CD4-positive, alpha-beta T cell (primary cell): ENCODE results near the gene SND1. TPM values are rescaled to one million over a fixed set of nuclear protein-coding genes. Genes with fewer than 3 reads are reported as not detected.

Experiments
- ATAC-seq: fragments of 200-7000 bp; cut with Tn5 transposase; one replicate; pipeline ENCODE4 v1.10.0; 2022; ENCODE audit warnings: mild to moderate bottlenecking; ENCODE audit not compliant: poor library complexity
- CTCF ChIA-PET: fragments of 350-600 bp; sonication (Branson Sonifier 250); formaldehyde crosslinking; loops from one replicate; lab custom pipeline; 2021; ENCODE audit warnings: antibody characterized with exemption, inconsistent platforms; lab: Charles Lee
- POLR2A ChIA-PET: fragments of 350-600 bp; sonication (Branson Sonifier 250); formaldehyde crosslinking; loops from one replicate; lab custom pipeline; 2021; ENCODE audit warnings: antibody characterized with exemption, inconsistent platforms; lab: Charles Lee
- DNase-seq, 14 experiments: peaks; one replicate each; pipeline ENCODE4 v3.0.0-alpha.2; 2013 to 2020; ENCODE audit warnings: mixed read lengths in 2 of 14
- H3K27ac ChIP-seq, 2 donors: one replicate each; pipeline versions ENCODE4 v1.5.1 to v1.7.0; 2013; ENCODE audit warnings: low read length in 2 of 2, low read depth in 1 of 2, mild to moderate bottlenecking in 1 of 2
- H3K27me3 ChIP-seq, 2 experiments: 1 replicate in 1 of 2; 2 replicates in 1 of 2; pipeline versions ENCODE4 v1.6.1 to v1.7.0; 2013; ENCODE audit warnings: low read length in 2 of 2, control low read depth in 1 of 2, mild to moderate bottlenecking in 1 of 2, moderate library complexity in 1 of 2; ENCODE audit not compliant: insufficient read depth in 2 of 2, control insufficient read depth in 1 of 2
- H3K36me3 ChIP-seq: one replicate; pipeline ENCODE4 v1.6.1; 2013; ENCODE audit warnings: low read length, control low read depth; ENCODE audit not compliant: insufficient read depth
- H3K4me1 ChIP-seq: one replicate; pipeline ENCODE4 v1.6.1; 2013; ENCODE audit warnings: low read length, control low read depth; ENCODE audit not compliant: insufficient read depth
- H3K4me3 ChIP-seq: one replicate; pipeline ENCODE4 v1.5.1; 2013; ENCODE audit warnings: mild to moderate bottlenecking, low read length, moderate library complexity
- H3K9me3 ChIP-seq, 2 experiments: 1 replicate in 1 of 2; 2 replicates in 1 of 2; pipeline versions ENCODE4 v1.6.1 to v1.7.0; 2013; ENCODE audit warnings: low read length in 2 of 2, mild to moderate bottlenecking in 2 of 2, control low read depth in 1 of 2, moderate library complexity in 1 of 2; ENCODE audit not compliant: control insufficient read depth in 1 of 2, insufficient read depth in 1 of 2
- H3K27ac Mint-ChIP-seq: one replicate; pipeline ENCODE4 v1.8.0; 2020; ENCODE audit warnings: mixed read lengths
- H3K27me3 Mint-ChIP-seq: one replicate; pipeline ENCODE4 v1.8.0; 2021; ENCODE audit warnings: mixed read lengths
- H3K36me3 Mint-ChIP-seq: one replicate; pipeline ENCODE4 v1.8.0; 2021; ENCODE audit warnings: low read depth, mixed read lengths
- H3K4me1 Mint-ChIP-seq: one replicate; pipeline ENCODE4 v1.8.0; 2021; ENCODE audit warnings: low read depth, mixed read lengths
- H3K4me3 Mint-ChIP-seq: one replicate; pipeline ENCODE4 v1.8.0; 2020; ENCODE audit warnings: mild to moderate bottlenecking, mixed read lengths
- H3K9me3 Mint-ChIP-seq: one replicate; pipeline ENCODE4 v1.8.0; 2020; ENCODE audit warnings: mixed read lengths
- intact Hi-C, 2 experiments: fragments of 100-400 bp; cut with DNase I in 1 of 2; cut with micrococcal nuclease in 1 of 2; formaldehyde crosslinking; loops; one replicate each; pipeline versions ENCODE4 v1.15.1 to v1.9.0; 2023 to 2025; cut with DNase I, micrococcal nuclease
- total RNA-seq, 174 experiments: library from RNA in 2 of 174; stranded (reverse) in 2 of 174; gene quantifications; one replicate each; pipeline ENCODE4 v1.2.3 and lab custom pipeline; 2021 to 2026
- TF ChIP-seq, protein P1 (sequence below): fragments of 200-600 bp; IDR thresholded peaks from one replicate; pipeline ENCODE4 v1.8.0; 2022; ENCODE audit warnings: antibody characterized with exemption, mild to moderate bottlenecking

SND1 gene
- total RNA-seq, 2 experiments from 2014 or later: 104 to 113 TPM

DNA sequence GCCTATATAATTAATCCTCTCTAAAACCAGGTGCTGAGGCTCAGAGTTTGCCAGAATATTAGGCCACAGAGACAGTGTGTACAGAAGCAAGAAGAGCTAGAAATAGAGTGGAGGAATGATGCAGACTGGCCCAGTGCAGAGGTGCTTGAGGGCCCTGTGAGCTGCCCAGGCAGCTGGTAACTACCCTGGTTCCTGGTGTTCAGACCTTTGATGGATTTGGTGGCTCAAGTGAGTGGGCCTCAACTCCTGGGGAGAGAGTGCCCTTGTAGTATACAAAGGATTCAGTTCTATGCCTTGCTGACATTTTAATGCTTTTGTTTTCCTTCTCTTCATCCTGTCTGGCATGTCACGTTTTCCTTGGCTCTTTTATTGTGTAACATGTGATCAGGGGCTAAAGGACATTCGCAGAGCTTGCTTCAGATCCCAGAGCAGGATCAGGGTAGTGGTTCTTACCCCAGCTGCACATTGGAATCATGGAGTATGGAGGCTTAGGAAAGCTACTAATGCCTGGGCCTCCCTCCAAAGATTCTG lies 359.2 kb downstream of the SND1 start:
- Histone ChIP-seq H3K4me3 (no peak overlapping the region), H3K9me3 (no peaks in the 10 kb centered on the region), H3K36me3 (peaks cover 16% of the 10 kb centered on the region), H3K4me1 (no peaks in the 10 kb centered on the region), H3K27ac (no peak overlapping the region), H3K27me3 (no peaks in the 10 kb centered on the region)
- DNase-seq: no peak
- intact Hi-C loops: no loop called here
- TF ChIP-seq, protein P1, sequence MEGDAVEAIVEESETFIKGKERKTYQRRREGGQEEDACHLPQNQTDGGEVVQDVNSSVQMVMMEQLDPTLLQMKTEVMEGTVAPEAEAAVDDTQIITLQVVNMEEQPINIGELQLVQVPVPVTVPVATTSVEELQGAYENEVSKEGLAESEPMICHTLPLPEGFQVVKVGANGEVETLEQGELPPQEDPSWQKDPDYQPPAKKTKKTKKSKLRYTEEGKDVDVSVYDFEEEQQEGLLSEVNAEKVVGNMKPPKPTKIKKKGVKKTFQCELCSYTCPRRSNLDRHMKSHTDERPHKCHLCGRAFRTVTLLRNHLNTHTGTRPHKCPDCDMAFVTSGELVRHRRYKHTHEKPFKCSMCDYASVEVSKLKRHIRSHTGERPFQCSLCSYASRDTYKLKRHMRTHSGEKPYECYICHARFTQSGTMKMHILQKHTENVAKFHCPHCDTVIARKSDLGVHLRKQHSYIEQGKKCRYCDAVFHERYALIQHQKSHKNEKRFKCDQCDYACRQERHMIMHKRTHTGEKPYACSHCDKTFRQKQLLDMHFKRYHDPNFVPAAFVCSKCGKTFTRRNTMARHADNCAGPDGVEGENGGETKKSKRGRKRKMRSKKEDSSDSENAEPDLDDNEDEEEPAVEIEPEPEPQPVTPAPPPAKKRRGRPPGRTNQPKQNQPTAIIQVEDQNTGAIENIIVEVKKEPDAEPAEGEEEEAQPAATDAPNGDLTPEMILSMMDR: no peak
- H3K27ac Mint-ChIP-seq: no peak overlapping the region
- no peaks in the 10 kb centered on the region for H3K27me3 Mint-ChIP-seq
- ChIA-PET CTCF (no interaction called here), POLR2A (no interaction called here)
- no peaks in the 10 kb centered on the region for H3K9me3 Mint-ChIP-seq
- ATAC-seq: no peak
- no peak overlapping the region for H3K4me3 Mint-ChIP-seq
- peaks cover 29% of the 10 kb centered on the region for H3K36me3 Mint-ChIP-seq
- H3K4me1 Mint-ChIP-seq: no peaks in the 10 kb centered on the region

DNA sequence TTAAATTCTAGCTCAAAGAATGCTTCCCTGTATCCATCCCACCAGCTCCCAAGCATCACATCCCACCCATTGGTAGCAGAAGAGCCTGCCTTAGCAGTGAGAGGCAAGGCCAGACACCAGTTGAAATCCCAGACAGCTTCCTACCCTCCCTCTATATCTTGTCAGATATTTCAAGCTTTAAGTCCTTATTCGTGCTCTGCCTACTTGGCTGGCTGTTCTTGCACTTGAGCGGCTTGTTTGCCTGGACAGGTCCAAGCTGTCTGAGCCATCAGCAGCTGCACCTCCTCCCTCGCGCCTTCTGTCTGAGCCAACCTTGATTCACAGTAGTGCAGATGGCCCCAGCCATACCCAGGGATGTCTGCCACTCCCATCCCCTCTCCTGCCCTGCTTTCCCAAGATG lies 362.8 kb downstream of the SND1 start:
- no peak for DNase-seq
- H3K4me3 ChIP-seq: no peak overlapping the region
- peaks cover 27% of the 10 kb centered on the region for H3K36me3 ChIP-seq
- H3K27me3 ChIP-seq: no peaks in the 10 kb centered on the region
- intact Hi-C loops: no loop called here
- no peaks in the 10 kb centered on the region for H3K4me1 ChIP-seq
- H3K27ac ChIP-seq: no peak overlapping the region
- no peaks in the 10 kb centered on the region for H3K9me3 ChIP-seq
- ATAC-seq: no peak
- CTCF ChIA-PET: no interaction called here
- Mint-ChIP-seq H3K27me3 (no peaks in the 10 kb centered on the region), H3K27ac (no peak overlapping the region), H3K4me1 (no peaks in the 10 kb centered on the region), H3K4me3 (no peak overlapping the region), H3K9me3 (no peaks in the 10 kb centered on the region), H3K36me3 (peaks cover 30% of the 10 kb centered on the region)
- TF ChIP-seq, protein P1: no peak
- POLR2A ChIA-PET: no interaction called here

DNA sequence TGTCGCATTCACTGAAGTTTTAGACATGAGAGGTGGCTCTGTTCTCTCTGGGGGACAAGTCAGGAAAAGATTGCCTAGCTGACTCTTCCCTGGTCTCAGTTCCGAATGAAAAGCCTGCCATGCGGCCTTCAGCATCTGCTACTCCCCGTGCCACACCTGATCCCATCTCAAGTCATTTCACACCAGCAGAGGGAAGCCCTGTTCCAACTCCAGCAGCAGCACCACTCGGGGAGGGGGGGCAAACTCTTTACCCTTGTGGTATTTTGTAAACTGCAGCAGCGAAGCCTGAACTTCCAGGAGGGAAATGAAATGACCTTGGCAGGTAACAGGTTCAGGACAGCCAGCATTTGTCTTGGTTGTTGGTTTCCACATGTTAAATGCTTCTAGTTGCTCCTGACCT lies 365.5 kb downstream of the SND1 start:
- Histone ChIP-seq H3K27ac (no peak overlapping the region), H3K36me3 (peaks cover 25% of the 10 kb centered on the region), H3K9me3 (no peaks in the 10 kb centered on the region), H3K4me1 (no peaks in the 10 kb centered on the region), H3K4me3 (no peak overlapping the region), H3K27me3 (no peaks in the 10 kb centered on the region)
- TF ChIP-seq, protein P1: no peak
- ChIA-PET CTCF (no interaction called here), POLR2A (no interaction called here)
- H3K9me3 Mint-ChIP-seq: no peaks in the 10 kb centered on the region
- H3K36me3 Mint-ChIP-seq: peaks cover 35% of the 10 kb centered on the region
- ATAC-seq (no peak), DNase-seq (no peak)
- no peaks in the 10 kb centered on the region for H3K27me3 Mint-ChIP-seq
- no peaks in the 10 kb centered on the region for H3K4me1 Mint-ChIP-seq
- no peak overlapping the region for H3K27ac Mint-ChIP-seq
- intact Hi-C loops: no loop called here
- H3K4me3 Mint-ChIP-seq: no peak overlapping the region
